Lung (tissue), 12 donors: Measurements from ENCODE around the gene CMSS1. TPM values are rescaled to one million over a fixed set of nuclear protein-coding genes. Genes with fewer than 3 reads are reported as not detected.

Experiments
- ATAC-seq: fragments of 200-7000 bp; cut with Tn5 transposase; one replicate; pipeline ENCODE4 v1.9.1; 2020; ENCODE audit warnings: moderate number of reproducible peaks; ENCODE audit not compliant: insufficient read depth, low FRiP score
- DNase-seq, 3 donors: peaks; one replicate each; pipeline ENCODE4 v3.0.0-alpha.2; 2013 to 2017
- H3K27ac ChIP-seq, 2 donors: one replicate each; pipeline ENCODE4 v1.5.1; 2013; ENCODE audit warnings: mild to moderate bottlenecking in 2 of 2, moderate library complexity in 2 of 2, control low read depth in 1 of 2, inconsistent platforms in 1 of 2, low read depth in 1 of 2, low read length in 1 of 2
- H3K27me3 ChIP-seq, 3 donors: one replicate each; pipeline ENCODE4 v1.5.1; 2013; ENCODE audit warnings: low read length in 2 of 3; ENCODE audit not compliant: control insufficient read depth in 3 of 3, insufficient read depth in 3 of 3
- H3K36me3 ChIP-seq, 4 donors: one replicate each; pipeline ENCODE4 v1.5.1; 2013; ENCODE audit warnings: low read length in 4 of 4, mild to moderate bottlenecking in 1 of 4, moderate library complexity in 1 of 4; ENCODE audit not compliant: control insufficient read depth in 4 of 4, insufficient read depth in 4 of 4
- H3K4me1 ChIP-seq, 5 donors: one replicate each; pipeline ENCODE4 v1.5.1; 2013; ENCODE audit warnings: low read length in 5 of 5, mild to moderate bottlenecking in 2 of 5, moderate library complexity in 1 of 5; ENCODE audit not compliant: control insufficient read depth in 5 of 5, insufficient read depth in 5 of 5
- H3K4me3 ChIP-seq: one replicate; pipeline ENCODE4 v1.5.1; 2013; ENCODE audit warnings: mild to moderate bottlenecking, control low read depth, moderate library complexity
- H3K9ac ChIP-seq, 2 donors: one replicate each; pipeline ENCODE4 v1.5.1; 2013; ENCODE audit warnings: low read length in 2 of 2, control low read depth in 1 of 2; ENCODE audit not compliant: insufficient read depth in 1 of 2
- H3K9me3 ChIP-seq, 4 donors: one replicate each; pipeline ENCODE4 v1.5.1; 2013; ENCODE audit warnings: low read length in 3 of 4, mild to moderate bottlenecking in 1 of 4, moderate library complexity in 1 of 4; ENCODE audit not compliant: control insufficient read depth in 4 of 4, insufficient read depth in 3 of 4
- CTCF ChIP-seq: IDR thresholded peaks from 2 replicates; pipeline ENCODE4 v1.5.1; 2012; ENCODE audit warnings: mild to moderate bottlenecking; ENCODE audit errors: control extremely low read depth, extremely low read depth
- WGBS, 2 donors: extraction: QIAGEN DNeasy Blood & Tissue Kit; methylation state at CpG; one replicate each; pipeline ENCODE4 v1.1.7; 2013; 5-methylcytosine and 5-hydroxymethylcytosine counted together
- polyA plus RNA-seq, 2 donors: library from polyadenylated mRNA; stranded (reverse); fragments of 200-250 nt; gene quantifications; one replicate each; pipeline ENCODE4 v1.2.1, GENCODE V29; 2013
- total RNA-seq, 2 donors: library from RNA; depleted of rRNA in 1 of 2; stranded (reverse); fragments of >200 nt in 1 of 2; gene quantifications; one replicate each; pipeline ENCODE4 v1.2.1, GENCODE V29; 2014 to 2021
- donor health status: control.
- donor health status: control.
- donor health status: Bipolar disorder and iron deficiency.
- donor health status: healthy.
- donor health status: DM: yes; HTN: yes; CAD: no.

Gene CMSS1
- total and polyA plus RNA-seq, 4 donors, result 12.3 to 28.9 (median 22.6) TPM

DNA sequence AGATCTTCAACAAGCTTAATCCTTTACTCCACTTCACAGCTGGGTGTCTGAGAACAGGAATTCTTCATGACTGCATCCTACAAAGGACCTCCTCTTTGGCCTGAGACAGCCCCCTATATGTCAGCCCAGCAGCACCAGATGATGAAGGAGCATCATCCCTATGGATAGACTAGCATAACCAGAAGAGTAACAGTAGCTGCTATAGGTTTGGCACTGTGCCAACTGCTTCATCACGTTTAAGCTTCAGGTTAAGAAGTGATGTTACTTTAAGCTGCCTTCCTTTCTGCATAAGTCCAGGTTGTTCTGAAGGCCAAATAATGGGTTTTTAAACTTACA, 50.6 kb downstream of the CMSS1 start:
- peak overlapping the region in 1 of 2 donors; percentile 40 for H3K27ac ChIP-seq
- H3K4me1 ChIP-seq, result peaks cover 0 to 44% (median 6%) of the 10 kb centered on the region in 5 donors
- no peaks in the 10 kb centered on the region for H3K9me3 ChIP-seq
- H3K36me3 ChIP-seq, result peaks cover 0 to 23% (median 2%) of the 10 kb centered on the region in 4 donors
- no peak for TF ChIP-seq CTCF
- no peak overlapping the region for H3K9ac ChIP-seq
- ATAC-seq (no peak), DNase-seq (no peak)
- peaks cover 0 to 2% (median 0%) of the 10 kb centered on the region in 3 donors for H3K27me3 ChIP-seq
- WGBS, 2 donors, result 6 to 9% methylated on average over 1 of the region's 1 CpG
- no peak overlapping the region for H3K4me3 ChIP-seq

DNA sequence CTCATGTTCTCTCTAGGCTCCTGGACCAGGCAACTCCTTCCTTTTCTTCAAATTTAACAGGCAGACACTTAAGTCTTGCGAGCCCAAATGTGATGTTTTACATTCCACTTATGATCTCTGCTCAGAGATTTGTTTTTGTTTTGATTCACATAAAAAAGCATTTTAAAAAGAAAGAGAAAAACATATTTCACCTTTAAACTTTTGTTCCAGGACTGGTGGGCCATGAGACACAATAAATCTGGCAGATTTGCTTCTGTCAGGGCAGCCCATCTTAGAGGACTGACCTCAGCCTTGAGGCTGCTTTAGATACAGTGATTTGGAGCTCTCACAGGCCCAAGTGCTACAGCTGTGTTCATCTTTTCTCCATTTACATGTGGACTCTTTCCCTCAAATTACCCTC, 52.0 kb downstream of the CMSS1 start:
- H3K27me3 ChIP-seq, result peaks cover 0 to 13% (median 7%) of the 10 kb centered on the region in 3 donors
- H3K9ac ChIP-seq, result no peak overlapping the region
- ATAC-seq (no peak), DNase-seq (no peak)
- TF ChIP-seq CTCF, result no peak
- 76 to 82% methylated on average over 1 of the region's 1 CpG for WGBS, 2 donors
- peaks cover 0 to 43% (median 4%) of the 10 kb centered on the region in 5 donors for H3K4me1 ChIP-seq
- H3K9me3 ChIP-seq, result no peaks in the 10 kb centered on the region
- H3K4me3 ChIP-seq, result no peak overlapping the region
- H3K27ac ChIP-seq, result no peak overlapping the region
- peaks cover 0 to 21% (median 2%) of the 10 kb centered on the region in 4 donors for H3K36me3 ChIP-seq

- WGBS, 2 donors, result 89 to 94% methylated on average over 2 of the region's 2 CpGs
- H3K9ac ChIP-seq, result no peak overlapping the region
- ATAC-seq, result no peak
- no peak overlapping the region for H3K27ac ChIP-seq
- no peaks in the 10 kb centered on the region for H3K9me3 ChIP-seq
- H3K36me3 ChIP-seq, result peaks cover 0 to 17% (median 2%) of the 10 kb centered on the region in 4 donors
- H3K27me3 ChIP-seq, result peaks cover 0 to 23% (median 9%) of the 10 kb centered on the region in 3 donors
- peaks cover 0 to 40% (median 6%) of the 10 kb centered on the region in 5 donors for H3K4me1 ChIP-seq
- no peak overlapping the region for H3K4me3 ChIP-seq
- no peak for DNase-seq
- TF ChIP-seq CTCF, result no peak
Observed at GRCh38 chr3:99870712-99871111, 53.0 kb downstream of the CMSS1 start.
